Measurements from ENCODE around the gene ARHGAP36. TPM values are rescaled to one million over a fixed set of nuclear protein-coding genes. Genes with fewer than 3 reads are reported as not detected.
A peak's percentile ranks its signal among the peaks of the same experiment; 100 is the strongest.

ARHGAP36 gene
- total and polyA plus RNA-seq, 2 of the 8 experiments (the other 6 are each of a cell fraction or from before 2014, with no cell fraction given) = 0.32 to 0.38 TPM

DNA sequence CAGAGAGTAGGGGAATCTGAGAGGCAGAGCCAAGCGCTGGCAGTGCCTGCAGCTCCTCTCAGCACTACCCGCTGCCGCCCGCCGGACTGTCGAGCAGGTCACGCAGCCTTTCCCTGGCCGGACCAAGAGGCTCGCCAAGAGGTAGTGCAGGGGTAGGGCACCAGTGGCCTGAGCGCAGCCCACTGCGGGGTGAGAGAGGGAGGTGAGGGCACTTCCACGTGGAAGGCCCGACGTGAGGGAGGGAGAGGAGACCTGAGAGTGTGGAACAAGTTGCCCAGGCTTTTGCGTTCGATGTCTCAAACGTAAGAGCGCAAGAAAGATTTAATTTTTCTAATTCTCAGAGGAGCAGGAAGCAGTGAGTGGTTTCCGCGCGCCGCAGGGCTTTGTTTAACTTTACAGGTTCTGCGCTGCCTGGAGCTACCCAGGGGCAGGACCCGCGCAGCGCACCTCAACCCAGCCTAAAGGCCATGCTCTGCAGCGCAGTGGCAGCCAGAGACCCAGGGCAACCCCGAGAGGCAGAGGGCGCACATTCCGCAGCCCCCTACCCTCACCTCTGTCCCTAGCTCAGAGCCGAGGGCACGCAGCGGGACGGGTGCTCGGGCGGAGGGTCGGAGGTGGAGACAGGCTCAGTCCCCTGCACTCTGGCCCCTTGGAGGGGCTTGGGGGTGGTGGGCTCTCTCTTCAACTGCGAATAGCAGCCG is 14.9 kb downstream of the ARHGAP36 start (continued):
- TF ChIP-seq SIN3A (conservative IDR thresholded peaks at IDR 0.05 in 1 of 2, IDR thresholded peaks at IDR 0.05 in 1 of 2; ENCODE audit: low read depth in 1 of 2, low read length in 2 of 2) = no peak
- no peak for TF ChIP-seq BRCA1 (IDR thresholded peaks at IDR 0.05; ENCODE audit: low read depth, low read length)
- no peak for TF ChIP-seq EP300 (IDR thresholded peaks at IDR 0.05; ENCODE audit: borderline replicate concordance in 1 of 2, low read depth in 2 of 2, low read length in 2 of 2)
- peak; percentile 66 for TF ChIP-seq KDM4A (IDR thresholded peaks at IDR 0.05; ENCODE audit: low read depth, low read length, severe bottlenecking)
- TF ChIP-seq SP2 (IDR thresholded peaks at IDR 0.05; ENCODE audit: low read length) = no peak
- TF ChIP-seq SIX5 (IDR thresholded peaks at IDR 0.05; ENCODE audit: low read depth, low read length) = no peak
- TF ChIP-seq NRF1 (IDR thresholded peaks at IDR 0.05; ENCODE audit: low read depth, low read length) = no peak
- no peak for TF ChIP-seq RNF2 (IDR thresholded peaks at IDR 0.05; ENCODE audit: borderline replicate concordance, low read depth, low read length, missing control alignments, poor library complexity, severe bottlenecking)
- no peak for TF ChIP-seq BCL11A (IDR thresholded peaks at IDR 0.05; ENCODE audit: low read depth in 2 of 2, low read length in 2 of 2)
- TF ChIP-seq BACH1 (IDR thresholded peaks at IDR 0.05; ENCODE audit: low read length) = no peak
- no peak for TF ChIP-seq CTBP2 (IDR thresholded peaks at IDR 0.05; ENCODE audit: borderline replicate concordance, insufficient read depth, insufficient read length, low read length)
- TF ChIP-seq SP1 (IDR thresholded peaks at IDR 0.05; ENCODE audit: low read depth, low read length) = no peak
- TF ChIP-seq GTF2F1 (IDR thresholded peaks at IDR 0.05; ENCODE audit: borderline replicate concordance, low read depth, low read length) = no peak
- TF ChIP-seq RBBP5 (IDR thresholded peaks at IDR 0.05; ENCODE audit: borderline replicate concordance, low read depth, low read length) = no peak
- no peak for TF ChIP-seq CHD1 (IDR thresholded peaks at IDR 0.05; ENCODE audit: low read depth, low read length)
- TF ChIP-seq TEAD4 (IDR thresholded peaks at IDR 0.05; ENCODE audit: low read depth, low read length) = peak; percentile 28; the same call in 1 of the 2 replicates
- TF ChIP-seq NANOG (IDR thresholded peaks at IDR 0.05; ENCODE audit: insufficient read depth, low read depth, low read length, poor library complexity, severe bottlenecking) = no peak
- TF ChIP-seq RAD21 (IDR thresholded peaks at IDR 0.05 in 1 of 2, conservative IDR thresholded peaks at IDR 0.05 in 1 of 2; ENCODE audit: low read depth in 2 of 2, low read length in 2 of 2) = no peak
- no peak for TF ChIP-seq TAF7 (optimal IDR thresholded peaks at IDR 0.05; ENCODE audit: borderline replicate concordance, low read depth, low read length)
- TF ChIP-seq RXRA (IDR thresholded peaks at IDR 0.05; ENCODE audit: insufficient read depth, low read depth, low read length) = no peak
- no peak for TF ChIP-seq SRF (IDR thresholded peaks at IDR 0.05; ENCODE audit: low read depth, low read length)
- TF ChIP-seq POLR2AphosphoS5 (IDR thresholded peaks at IDR 0.05; ENCODE audit: low read depth, low read length) = no peak
- no peak for TF ChIP-seq KDM5A (IDR thresholded peaks at IDR 0.05; ENCODE audit: low read length)
- TF ChIP-seq EZH2 (IDR thresholded peaks at IDR 0.05; ENCODE audit: low read depth, low read length, severe bottlenecking) = peak; percentile 64
